ENCODE measurements around the gene ARFGAP2. TPM values are rescaled to one million over a fixed set of nuclear protein-coding genes. Genes with fewer than 3 reads are reported as not detected.
"Not testable (repeated sequence)": the region's sequence is repeated elsewhere in the genome, so short reads cannot be mapped to it uniquely, and the experiment has no call there.

ARFGAP2 gene
- polyA plus RNA-seq, 1 donor from 2014 or later = 213 TPM

DNA sequence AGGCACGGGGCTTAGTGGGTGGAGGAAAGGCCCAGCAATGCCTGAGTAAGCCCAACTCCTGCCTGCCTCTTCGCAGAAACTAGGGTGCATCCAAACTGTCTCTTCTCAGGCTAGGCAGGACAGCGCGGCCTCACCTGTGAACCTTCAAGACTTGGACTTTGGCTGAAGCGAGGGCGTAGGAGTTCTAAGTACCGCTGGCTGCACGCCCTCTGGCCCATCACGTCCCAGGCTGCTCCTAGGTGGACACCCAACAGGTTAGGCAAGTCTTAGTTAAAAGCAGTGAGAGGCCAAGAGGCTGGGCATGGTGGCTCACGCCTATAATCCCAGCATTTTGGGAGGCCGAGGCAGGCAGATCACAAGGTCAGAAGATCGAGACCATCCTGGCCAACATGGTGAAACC is 36.3 kb upstream of the ARFGAP2 start:
- Histone ChIP-seq H3K4me3 (ENCODE audit: low read length) (no peak overlapping the region), H3K9me2 (ENCODE audit: insufficient read depth, low read length) (no peaks in the 10 kb centered on the region), H3K27me3 (ENCODE audit: insufficient read depth, low read depth, low read length) (no peaks in the 10 kb centered on the region), H3K27ac (ENCODE audit: low read length) (no peak overlapping the region), H3K9ac (ENCODE audit: low read length) (no peak overlapping the region), H2AFZ (ENCODE audit: low read depth, low read length) (no peak overlapping the region), H3K4me2 (ENCODE audit: low read length) (no peak overlapping the region), H4K20me1 (ENCODE audit: insufficient read depth) (no peaks in the 10 kb centered on the region), H3K79me2 (replicated peaks; ENCODE audit: insufficient read depth, low read length) (no peaks in the 10 kb centered on the region), H3F3A (ENCODE audit: insufficient read depth, low read length, poor library complexity, severe bottlenecking) (no peaks in the 10 kb centered on the region), H3K9me3 (ENCODE audit: low read length) (no peaks in the 10 kb centered on the region), H3K36me3 (ENCODE audit: insufficient read depth, low read length) (no peaks in the 10 kb centered on the region)
- no peak for TF ChIP-seq SMC3 (conservative IDR thresholded peaks at IDR 0.05; ENCODE audit: poor library complexity)
- TF ChIP-seq EZH2 (IDR thresholded peaks at IDR 0.05; ENCODE audit: borderline replicate concordance, insufficient read depth, low read length, poor library complexity, severe bottlenecking) = no peak
- no peak for TF ChIP-seq MXI1 (conservative IDR thresholded peaks at IDR 0.05; ENCODE audit: poor library complexity, severe bottlenecking)
- no peak for TF ChIP-seq POLR2AphosphoS5 (IDR thresholded peaks at IDR 0.05)
- TF ChIP-seq, protein P1, sequence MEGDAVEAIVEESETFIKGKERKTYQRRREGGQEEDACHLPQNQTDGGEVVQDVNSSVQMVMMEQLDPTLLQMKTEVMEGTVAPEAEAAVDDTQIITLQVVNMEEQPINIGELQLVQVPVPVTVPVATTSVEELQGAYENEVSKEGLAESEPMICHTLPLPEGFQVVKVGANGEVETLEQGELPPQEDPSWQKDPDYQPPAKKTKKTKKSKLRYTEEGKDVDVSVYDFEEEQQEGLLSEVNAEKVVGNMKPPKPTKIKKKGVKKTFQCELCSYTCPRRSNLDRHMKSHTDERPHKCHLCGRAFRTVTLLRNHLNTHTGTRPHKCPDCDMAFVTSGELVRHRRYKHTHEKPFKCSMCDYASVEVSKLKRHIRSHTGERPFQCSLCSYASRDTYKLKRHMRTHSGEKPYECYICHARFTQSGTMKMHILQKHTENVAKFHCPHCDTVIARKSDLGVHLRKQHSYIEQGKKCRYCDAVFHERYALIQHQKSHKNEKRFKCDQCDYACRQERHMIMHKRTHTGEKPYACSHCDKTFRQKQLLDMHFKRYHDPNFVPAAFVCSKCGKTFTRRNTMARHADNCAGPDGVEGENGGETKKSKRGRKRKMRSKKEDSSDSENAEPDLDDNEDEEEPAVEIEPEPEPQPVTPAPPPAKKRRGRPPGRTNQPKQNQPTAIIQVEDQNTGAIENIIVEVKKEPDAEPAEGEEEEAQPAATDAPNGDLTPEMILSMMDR (IDR thresholded peaks at IDR 0.05; ENCODE audit: poor library complexity, severe bottlenecking) = no peak
- no peak for TF ChIP-seq TAF1 (IDR thresholded peaks at IDR 0.05; ENCODE audit: low read depth)
- no peak for TF ChIP-seq RAD21 (conservative IDR thresholded peaks at IDR 0.05)
- TF ChIP-seq EP300 (conservative IDR thresholded peaks at IDR 0.05; ENCODE audit: poor library complexity, severe bottlenecking) = no peak
- TF ChIP-seq, protein P2, sequence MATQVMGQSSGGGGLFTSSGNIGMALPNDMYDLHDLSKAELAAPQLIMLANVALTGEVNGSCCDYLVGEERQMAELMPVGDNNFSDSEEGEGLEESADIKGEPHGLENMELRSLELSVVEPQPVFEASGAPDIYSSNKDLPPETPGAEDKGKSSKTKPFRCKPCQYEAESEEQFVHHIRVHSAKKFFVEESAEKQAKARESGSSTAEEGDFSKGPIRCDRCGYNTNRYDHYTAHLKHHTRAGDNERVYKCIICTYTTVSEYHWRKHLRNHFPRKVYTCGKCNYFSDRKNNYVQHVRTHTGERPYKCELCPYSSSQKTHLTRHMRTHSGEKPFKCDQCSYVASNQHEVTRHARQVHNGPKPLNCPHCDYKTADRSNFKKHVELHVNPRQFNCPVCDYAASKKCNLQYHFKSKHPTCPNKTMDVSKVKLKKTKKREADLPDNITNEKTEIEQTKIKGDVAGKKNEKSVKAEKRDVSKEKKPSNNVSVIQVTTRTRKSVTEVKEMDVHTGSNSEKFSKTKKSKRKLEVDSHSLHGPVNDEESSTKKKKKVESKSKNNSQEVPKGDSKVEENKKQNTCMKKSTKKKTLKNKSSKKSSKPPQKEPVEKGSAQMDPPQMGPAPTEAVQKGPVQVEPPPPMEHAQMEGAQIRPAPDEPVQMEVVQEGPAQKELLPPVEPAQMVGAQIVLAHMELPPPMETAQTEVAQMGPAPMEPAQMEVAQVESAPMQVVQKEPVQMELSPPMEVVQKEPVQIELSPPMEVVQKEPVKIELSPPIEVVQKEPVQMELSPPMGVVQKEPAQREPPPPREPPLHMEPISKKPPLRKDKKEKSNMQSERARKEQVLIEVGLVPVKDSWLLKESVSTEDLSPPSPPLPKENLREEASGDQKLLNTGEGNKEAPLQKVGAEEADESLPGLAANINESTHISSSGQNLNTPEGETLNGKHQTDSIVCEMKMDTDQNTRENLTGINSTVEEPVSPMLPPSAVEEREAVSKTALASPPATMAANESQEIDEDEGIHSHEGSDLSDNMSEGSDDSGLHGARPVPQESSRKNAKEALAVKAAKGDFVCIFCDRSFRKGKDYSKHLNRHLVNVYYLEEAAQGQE (IDR thresholded peaks at IDR 0.05; ENCODE audit: borderline replicate concordance) = no peak

DNA sequence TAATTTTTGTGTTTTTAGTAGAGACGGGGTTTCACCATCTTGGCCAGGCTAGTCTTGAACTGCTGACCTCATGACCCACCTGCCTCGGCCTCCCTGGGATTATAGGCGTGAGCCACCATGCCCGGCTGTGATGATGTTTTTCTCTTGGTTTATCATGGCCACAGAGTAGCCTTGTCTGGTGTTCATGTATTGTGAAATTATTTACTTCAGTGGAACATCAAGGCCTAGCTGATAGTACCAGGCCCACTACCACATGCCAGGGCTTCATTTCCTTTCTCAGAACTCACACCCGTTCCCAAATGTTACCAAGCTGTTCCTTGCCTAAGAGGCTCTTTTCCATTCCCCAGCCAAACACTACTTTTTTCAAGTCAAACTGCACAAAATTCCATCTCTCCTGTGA is 31.9 kb upstream of the ARFGAP2 start:
- TF ChIP-seq RAD21 (conservative IDR thresholded peaks at IDR 0.05) = no peak
- TF ChIP-seq SMC3 (conservative IDR thresholded peaks at IDR 0.05; ENCODE audit: poor library complexity) = no peak
- TF ChIP-seq MXI1 (conservative IDR thresholded peaks at IDR 0.05; ENCODE audit: poor library complexity, severe bottlenecking) = no peak
- TF ChIP-seq POLR2AphosphoS5 (IDR thresholded peaks at IDR 0.05) = no peak
- TF ChIP-seq, protein P1 (IDR thresholded peaks at IDR 0.05; ENCODE audit: poor library complexity, severe bottlenecking) = no peak
- no peak for TF ChIP-seq EZH2 (IDR thresholded peaks at IDR 0.05; ENCODE audit: borderline replicate concordance, insufficient read depth, low read length, poor library complexity, severe bottlenecking)
- TF ChIP-seq EP300 (conservative IDR thresholded peaks at IDR 0.05; ENCODE audit: poor library complexity, severe bottlenecking) = no peak
- TF ChIP-seq, protein P2 (IDR thresholded peaks at IDR 0.05; ENCODE audit: borderline replicate concordance) = no peak
- no peak for TF ChIP-seq TAF1 (IDR thresholded peaks at IDR 0.05; ENCODE audit: low read depth)
- Histone ChIP-seq H3K27me3 (ENCODE audit: insufficient read depth, low read depth, low read length) (no peaks in the 10 kb centered on the region), H3K36me3 (ENCODE audit: insufficient read depth, low read length) (no peaks in the 10 kb centered on the region), H3K4me3 (ENCODE audit: low read length) (no peak overlapping the region), H3K27ac (ENCODE audit: low read length) (no peak overlapping the region), H3K9ac (ENCODE audit: low read length) (no peak overlapping the region), H3K4me2 (ENCODE audit: low read length) (no peak overlapping the region), H3K79me2 (replicated peaks; ENCODE audit: insufficient read depth, low read length) (no peaks in the 10 kb centered on the region), H3F3A (ENCODE audit: insufficient read depth, low read length, poor library complexity, severe bottlenecking) (no peaks in the 10 kb centered on the region), H4K20me1 (ENCODE audit: insufficient read depth) (no peaks in the 10 kb centered on the region), H3K9me3 (ENCODE audit: low read length) (no peaks in the 10 kb centered on the region), H3K9me2 (ENCODE audit: insufficient read depth, low read length) (no peaks in the 10 kb centered on the region), H2AFZ (ENCODE audit: low read depth, low read length) (no peak overlapping the region)

DNA sequence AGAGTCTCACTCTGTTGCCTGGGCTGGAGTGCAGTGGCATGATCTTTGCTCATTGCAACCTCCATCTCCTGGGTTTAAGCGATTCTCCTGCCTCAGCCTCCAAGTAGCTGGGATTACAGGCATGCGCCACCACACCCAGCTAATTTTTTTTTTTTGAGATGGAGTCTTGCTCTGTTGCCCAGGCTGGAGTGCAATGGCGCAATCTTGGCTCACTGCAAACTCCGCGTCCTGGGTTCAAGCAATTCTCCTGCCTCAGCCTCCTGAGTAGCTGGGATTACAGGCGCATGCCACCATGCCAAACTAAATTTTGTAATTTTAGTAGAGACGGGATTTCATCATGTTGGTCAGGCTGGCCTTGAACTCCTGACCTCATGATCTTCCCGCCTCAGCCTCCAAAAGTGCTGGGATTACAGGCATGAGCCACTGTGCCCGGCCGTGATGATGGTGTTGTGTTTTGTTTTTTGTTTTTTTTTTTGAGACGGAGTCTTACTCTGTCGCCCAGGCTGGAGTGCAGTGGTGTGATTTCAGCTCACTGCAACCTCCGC is 31.4 kb upstream of the ARFGAP2 start:
- H3K9me2 ChIP-seq (ENCODE audit: insufficient read depth, low read length); H2AFZ ChIP-seq (ENCODE audit: low read depth, low read length); H4K20me1 ChIP-seq (ENCODE audit: insufficient read depth); H3K4me2 ChIP-seq (ENCODE audit: low read length); H3K27me3 ChIP-seq (ENCODE audit: insufficient read depth, low read depth, low read length); H3K36me3 ChIP-seq (ENCODE audit: insufficient read depth, low read length); H3K79me2 ChIP-seq (replicated peaks; ENCODE audit: insufficient read depth, low read length); H3K4me3 ChIP-seq (ENCODE audit: low read length); H3K9me3 ChIP-seq (ENCODE audit: low read length); H3K9ac ChIP-seq (ENCODE audit: low read length); H3K27ac ChIP-seq (ENCODE audit: low read length); H3F3A ChIP-seq (ENCODE audit: insufficient read depth, low read length, poor library complexity, severe bottlenecking): not testable (repeated sequence)
